CD8-positive, alpha-beta memory T cell (primary cell): Measurements from ENCODE around the gene NLGN1. TPM values are rescaled to one million over a fixed set of nuclear protein-coding genes. Genes with fewer than 3 reads are reported as not detected.

Experiments used
- CTCF ChIA-PET: fragments of 350-600 bp; sonication (Branson Sonifier 250); formaldehyde crosslinking; loops from one replicate; lab custom pipeline; 2021; ENCODE audit warnings: antibody characterized with exemption; lab: Charles Lee
- POLR2A ChIA-PET: fragments of 350-600 bp; sonication (Branson Sonifier 250); formaldehyde crosslinking; loops from one replicate; lab custom pipeline; 2021; ENCODE audit warnings: antibody characterized with exemption; lab: Charles Lee
- DNase-seq, 5 donors: peaks; one replicate each; pipeline versions ENCODE4 v3.0.0 to v3.0.0-alpha.2; 2020 to 2022; ENCODE audit warnings: mixed read lengths in 1 of 5
- H3K27ac ChIP-seq: one replicate; pipeline ENCODE4 v1.7.0; 2013; ENCODE audit warnings: low read depth, mild to moderate bottlenecking, low read length, moderate library complexity
- H3K27me3 ChIP-seq: 2 replicates; pipeline ENCODE4 v1.7.0; 2013; ENCODE audit warnings: low read length, mild to moderate bottlenecking; ENCODE audit not compliant: insufficient read depth, poor library complexity, severe bottlenecking
- H3K36me3 ChIP-seq: 2 replicates; pipeline ENCODE4 v1.7.0; 2013; ENCODE audit warnings: mild to moderate bottlenecking, low read length, moderate library complexity; ENCODE audit not compliant: insufficient read depth
- H3K4me1 ChIP-seq: 2 replicates; pipeline ENCODE4 v1.7.0; 2013; ENCODE audit warnings: mild to moderate bottlenecking, low read length, moderate library complexity; ENCODE audit not compliant: insufficient read depth
- H3K4me3 ChIP-seq: 2 replicates; pipeline ENCODE4 v1.7.0; 2013; ENCODE audit warnings: mild to moderate bottlenecking, low read length
- H3K9me3 ChIP-seq: 2 replicates; pipeline ENCODE4 v1.7.0; 2013; ENCODE audit warnings: mild to moderate bottlenecking, low read length
- H3K27ac Mint-ChIP-seq, 8 donors: one replicate each; pipeline ENCODE4 v1.8.0; 2020 to 2021; ENCODE audit warnings: mixed read lengths in 8 of 8, mild to moderate bottlenecking in 6 of 8, inconsistent platforms in 3 of 8, moderate library complexity in 3 of 8
- H3K27me3 Mint-ChIP-seq, 2 donors: one replicate each; pipeline ENCODE4 v1.8.0; 2020 to 2021; ENCODE audit warnings: mixed read lengths in 2 of 2, mild to moderate bottlenecking in 1 of 2, moderate library complexity in 1 of 2
- H3K36me3 Mint-ChIP-seq, 3 donors: one replicate each; pipeline ENCODE4 v1.8.0; 2020 to 2021; ENCODE audit warnings: mixed read lengths in 3 of 3, inconsistent platforms in 1 of 3, mild to moderate bottlenecking in 1 of 3
- H3K4me1 Mint-ChIP-seq, 3 donors: one replicate each; pipeline ENCODE4 v1.8.0; 2020 to 2021; ENCODE audit warnings: mixed read lengths in 3 of 3, inconsistent platforms in 1 of 3, mild to moderate bottlenecking in 1 of 3
- H3K4me3 Mint-ChIP-seq, 7 donors: one replicate each; pipeline ENCODE4 v1.8.0; 2020 to 2021; ENCODE audit warnings: mixed read lengths in 7 of 7, mild to moderate bottlenecking in 6 of 7, moderate library complexity in 4 of 7, inconsistent platforms in 2 of 7
- H3K9me3 Mint-ChIP-seq, 5 donors: one replicate each; pipeline ENCODE4 v1.8.0; 2020 to 2022; ENCODE audit warnings: mixed read lengths in 5 of 5, mild to moderate bottlenecking in 3 of 5, moderate library complexity in 2 of 5, inconsistent platforms in 1 of 5
- polyA plus RNA-seq: library from polyadenylated mRNA; unstranded; fragments of 300-500 nt; fragmentation: Illumina TruSeq; gene quantifications from one replicate; pipeline ENCODE4 v1.2.3, GENCODE V29; 2021
- total RNA-seq, 2 experiments: library from RNA; stranded (reverse); gene quantifications; one replicate each; pipeline ENCODE4 v1.2.3, GENCODE V29; 2021

Gene NLGN1
- total and polyA plus RNA-seq, 3 experiments from 2014 or later: not detected

DNA sequence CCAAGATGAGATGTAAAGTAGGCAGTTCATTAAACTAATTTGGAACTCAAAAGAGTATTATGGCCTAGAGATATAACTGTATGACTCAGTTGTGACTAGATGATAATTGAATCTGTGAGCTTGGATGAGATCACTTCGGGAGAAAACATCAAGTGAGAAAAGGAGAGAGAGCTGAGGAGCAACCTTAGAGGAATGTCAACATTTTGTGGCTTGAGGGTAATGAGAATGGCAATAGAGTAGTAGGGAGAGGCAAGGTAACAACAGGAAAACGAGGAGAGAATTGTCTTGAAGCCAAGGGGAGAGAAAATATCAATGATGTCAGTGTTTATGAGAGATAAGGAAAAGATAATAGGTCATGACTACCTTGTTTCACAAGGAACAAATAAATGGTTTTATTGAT, 580.2 kb downstream of the NLGN1 start:
- CTCF ChIA-PET: no interaction called here
- H3K9me3 ChIP-seq: no peaks in the 10 kb centered on the region
- Mint-ChIP-seq H3K27me3 (no peaks in the 10 kb centered on the region), H3K36me3 (no peaks in the 10 kb centered on the region), H3K4me1 (no peaks in the 10 kb centered on the region), H3K9me3 (peaks cover 0 to 9% (median 1%) of the 10 kb centered on the region in 5 donors), H3K27ac (no peak overlapping the region), H3K4me3 (no peak overlapping the region)
- no peaks in the 10 kb centered on the region for H3K4me1 ChIP-seq
- H3K36me3 ChIP-seq: no peaks in the 10 kb centered on the region
- H3K4me3 ChIP-seq: no peak overlapping the region
- DNase-seq: no peak
- H3K27ac ChIP-seq: no peak overlapping the region
- no peaks in the 10 kb centered on the region for H3K27me3 ChIP-seq
- POLR2A ChIA-PET: no interaction called here

DNA sequence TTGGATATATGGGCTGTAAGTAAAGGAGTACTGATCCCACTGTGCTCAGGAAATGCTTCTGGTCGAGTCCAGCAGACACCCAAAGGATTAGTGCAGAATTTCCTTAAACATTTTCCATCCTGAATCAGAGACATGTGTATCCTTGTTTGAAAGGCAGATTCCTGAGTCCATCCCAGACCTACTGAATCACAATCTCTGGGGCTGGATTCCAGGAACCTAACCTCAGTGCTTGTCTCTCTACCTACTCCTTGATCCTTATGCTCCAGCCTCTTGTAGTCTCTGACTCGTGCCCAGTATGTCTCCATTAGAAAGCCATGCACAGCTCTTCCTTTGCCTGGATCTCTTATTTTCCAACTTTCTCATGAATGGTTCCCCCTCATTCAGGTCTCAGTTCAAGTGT, 585.8 kb downstream of the NLGN1 start:
- POLR2A ChIA-PET: no interaction called here
- Mint-ChIP-seq H3K36me3 (no peaks in the 10 kb centered on the region), H3K27me3 (no peaks in the 10 kb centered on the region), H3K4me1 (no peaks in the 10 kb centered on the region), H3K4me3 (no peak overlapping the region), H3K27ac (no peak overlapping the region), H3K9me3 (peaks cover 0 to 3% (median 0%) of the 10 kb centered on the region in 5 donors)
- CTCF ChIA-PET: no interaction called here
- H3K36me3 ChIP-seq: no peaks in the 10 kb centered on the region
- no peaks in the 10 kb centered on the region for H3K27me3 ChIP-seq
- no peak overlapping the region for H3K4me3 ChIP-seq
- no peaks in the 10 kb centered on the region for H3K4me1 ChIP-seq
- no peak for DNase-seq
- H3K27ac ChIP-seq: no peak overlapping the region
- H3K9me3 ChIP-seq: no peaks in the 10 kb centered on the region

DNA sequence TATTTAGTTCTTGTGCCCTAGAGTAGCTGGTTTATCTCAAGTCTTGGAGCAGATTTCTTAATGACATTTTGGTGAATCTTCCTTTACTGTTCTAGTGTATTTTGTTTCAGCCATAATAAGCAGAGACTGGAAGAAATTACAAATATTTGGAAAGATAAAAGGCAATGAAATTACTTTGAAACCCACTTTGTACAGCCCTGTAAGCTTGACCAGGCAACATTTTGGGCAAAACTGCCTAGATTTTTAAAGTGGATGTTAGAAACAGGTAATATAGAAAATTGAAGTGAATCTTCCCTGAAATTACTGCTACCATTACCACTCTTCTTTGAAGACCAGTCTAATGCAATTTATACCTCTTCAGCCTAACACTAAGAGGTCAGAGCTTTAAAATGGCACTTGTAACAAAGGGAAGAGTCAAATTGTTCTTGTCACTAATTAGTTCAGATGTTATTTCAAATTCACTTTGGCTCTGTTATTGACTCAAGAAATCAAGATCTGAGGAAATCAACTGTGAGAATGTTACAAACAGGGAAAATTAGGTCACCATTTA, 589.4 kb downstream of the NLGN1 start:
- Mint-ChIP-seq H3K36me3 (no peaks in the 10 kb centered on the region), H3K27me3 (no peaks in the 10 kb centered on the region), H3K27ac (no peak overlapping the region), H3K9me3 (peaks cover 0 to 3% (median 0%) of the 10 kb centered on the region in 5 donors), H3K4me1 (no peaks in the 10 kb centered on the region), H3K4me3 (no peak overlapping the region)
- Histone ChIP-seq H3K4me3 (no peak overlapping the region), H3K9me3 (no peaks in the 10 kb centered on the region), H3K4me1 (no peaks in the 10 kb centered on the region), H3K27ac (no peak overlapping the region), H3K36me3 (no peaks in the 10 kb centered on the region), H3K27me3 (no peaks in the 10 kb centered on the region)
- DNase-seq: no peak
- POLR2A ChIA-PET: no interaction called here
- CTCF ChIA-PET: no interaction called here

- Histone ChIP-seq H3K9me3 (no peaks in the 10 kb centered on the region), H3K27ac (no peak overlapping the region), H3K4me3 (no peak overlapping the region), H3K27me3 (no peaks in the 10 kb centered on the region), H3K4me1 (no peaks in the 10 kb centered on the region), H3K36me3 (no peaks in the 10 kb centered on the region)
- DNase-seq: no peak
- Mint-ChIP-seq H3K27me3 (no peaks in the 10 kb centered on the region), H3K4me3 (no peak overlapping the region), H3K9me3 (peaks cover 0 to 5% (median 2%) of the 10 kb centered on the region in 5 donors), H3K36me3 (no peaks in the 10 kb centered on the region), H3K4me1 (no peaks in the 10 kb centered on the region), H3K27ac (no peak overlapping the region)
- CTCF ChIA-PET: no interaction called here
- POLR2A ChIA-PET: no interaction called here
Measured at GRCh38 chr3:173988909-173989308, 591.4 kb downstream of the NLGN1 start.

GRCh38 chr3:173992416-173992815, 594.9 kb downstream of the NLGN1 start:
- peaks cover 0 to under 1% of the 10 kb centered on the region in 2 donors for H3K27me3 Mint-ChIP-seq
- no peaks in the 10 kb centered on the region for H3K4me1 Mint-ChIP-seq
- ChIA-PET POLR2A (no interaction called here), CTCF (no interaction called here)
- H3K27ac Mint-ChIP-seq: no peak overlapping the region
- H3K36me3 Mint-ChIP-seq: no peaks in the 10 kb centered on the region
- no peak overlapping the region for H3K4me3 ChIP-seq
- H3K36me3 ChIP-seq: no peaks in the 10 kb centered on the region
- no peaks in the 10 kb centered on the region for H3K27me3 ChIP-seq
- no peak overlapping the region for H3K27ac ChIP-seq
- no peaks in the 10 kb centered on the region for H3K9me3 ChIP-seq
- no peak overlapping the region for H3K4me3 Mint-ChIP-seq
- DNase-seq: no peak
- H3K9me3 Mint-ChIP-seq: peaks cover 0 to 9% (median 5%) of the 10 kb centered on the region in 5 donors
- no peaks in the 10 kb centered on the region for H3K4me1 ChIP-seq

DNA sequence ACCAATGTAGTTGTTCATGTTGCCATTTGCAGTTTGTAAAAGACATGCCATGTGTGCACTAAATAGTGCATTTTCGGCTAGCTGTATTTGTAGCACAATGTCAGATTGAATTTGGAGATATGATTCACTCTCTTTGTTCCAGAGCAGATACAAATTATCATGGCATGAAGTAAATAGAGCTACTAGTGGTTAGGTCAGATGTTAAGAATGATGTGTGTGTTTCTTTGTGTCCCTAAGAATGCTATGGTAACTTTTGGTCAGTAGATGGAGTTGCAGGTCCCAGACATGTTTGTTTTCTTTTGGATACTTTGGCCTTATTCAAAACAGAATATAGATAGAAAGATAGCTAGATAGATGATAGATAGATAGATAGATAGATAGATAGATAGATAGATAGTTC, 595.8 kb downstream of the NLGN1 start:
- H3K4me3 ChIP-seq: no peak overlapping the region
- POLR2A ChIA-PET: no interaction called here
- Mint-ChIP-seq H3K4me1 (no peaks in the 10 kb centered on the region), H3K4me3 (no peak overlapping the region), H3K27ac (no peak overlapping the region), H3K27me3 (peaks cover 0 to 2% of the 10 kb centered on the region in 2 donors), H3K9me3 (peaks cover 2 to 9% (median 5%) of the 10 kb centered on the region in 5 donors), H3K36me3 (no peaks in the 10 kb centered on the region)
- H3K4me1 ChIP-seq: no peaks in the 10 kb centered on the region
- no peak overlapping the region for H3K27ac ChIP-seq
- no peaks in the 10 kb centered on the region for H3K27me3 ChIP-seq
- H3K36me3 ChIP-seq: no peaks in the 10 kb centered on the region
- DNase-seq: no peak
- no peaks in the 10 kb centered on the region for H3K9me3 ChIP-seq
- CTCF ChIA-PET: no interaction called here

- Histone ChIP-seq H3K4me3 (no peak overlapping the region), H3K27me3 (no peaks in the 10 kb centered on the region), H3K9me3 (no peaks in the 10 kb centered on the region), H3K4me1 (no peaks in the 10 kb centered on the region), H3K36me3 (no peaks in the 10 kb centered on the region), H3K27ac (no peak overlapping the region)
- ChIA-PET POLR2A (no interaction called here), CTCF (no interaction called here)
- Mint-ChIP-seq H3K4me1 (no peaks in the 10 kb centered on the region), H3K27me3 (peaks cover 0 to 2% of the 10 kb centered on the region in 2 donors), H3K4me3 (no peak overlapping the region), H3K36me3 (no peaks in the 10 kb centered on the region), H3K9me3 (peaks cover 0 to 3% (median 2%) of the 10 kb centered on the region in 5 donors), H3K27ac (no peak overlapping the region)
- DNase-seq: no peak
Measured at GRCh38 chr3:174000675-174001074, 603.1 kb downstream of the NLGN1 start.

DNA sequence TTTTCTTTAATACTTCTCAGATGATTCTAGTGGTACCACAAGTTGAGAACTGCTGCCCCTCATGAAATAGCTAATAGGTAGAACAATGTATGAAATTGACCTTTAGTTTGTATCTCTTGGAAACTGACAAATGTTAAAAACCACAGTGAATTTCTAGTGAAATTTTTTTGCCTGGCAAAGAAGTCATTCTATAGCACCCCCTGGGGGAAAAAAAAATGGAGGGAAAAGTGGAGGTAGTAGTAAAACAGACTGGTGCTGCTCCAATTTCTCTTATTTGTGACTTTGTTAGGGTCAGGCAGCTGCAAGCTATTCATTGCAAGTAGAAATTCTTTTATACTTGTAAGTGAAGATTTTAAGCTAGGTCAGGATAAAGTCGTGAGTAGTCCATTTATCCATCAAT, 605.0 kb downstream of the NLGN1 start:
- Mint-ChIP-seq H3K4me3 (no peak overlapping the region), H3K36me3 (no peaks in the 10 kb centered on the region), H3K27ac (no peak overlapping the region), H3K9me3 (peaks cover 0 to 3% (median 2%) of the 10 kb centered on the region in 5 donors), H3K4me1 (no peaks in the 10 kb centered on the region), H3K27me3 (no peaks in the 10 kb centered on the region)
- no peaks in the 10 kb centered on the region for H3K27me3 ChIP-seq
- H3K36me3 ChIP-seq: no peaks in the 10 kb centered on the region
- H3K4me3 ChIP-seq: no peak overlapping the region
- CTCF ChIA-PET: interaction anchor here (1.7 kb wide), 1 partner anchor 15 kb away, joined by 4 read pairs; no protein-coding TSS in a partner anchor
- DNase-seq: no peak
- POLR2A ChIA-PET: no interaction called here
- H3K4me1 ChIP-seq: no peaks in the 10 kb centered on the region
- H3K27ac ChIP-seq: no peak overlapping the region
- H3K9me3 ChIP-seq: no peaks in the 10 kb centered on the region
